Stomach (tissue), 4 donors: ENCODE results near the gene BANP.
"Not testable (repeated sequence)": the region's sequence is repeated elsewhere in the genome, so short reads cannot be mapped to it uniquely, and the experiment has no call there.

Source experiments
- EP300 ChIP-seq: sonication (generic); formaldehyde crosslinking; IDR thresholded peaks from one replicate; pipeline ENCODE4 v1.6.1; 2017; ENCODE audit warnings: antibody characterized with exemption
- POLR2AphosphoS5 ChIP-seq, 3 donors: sonication (generic); formaldehyde crosslinking; IDR thresholded peaks; one replicate each; pipeline ENCODE4 v1.6.1; 2016; ENCODE audit warnings: antibody characterized with exemption in 3 of 3
- TF ChIP-seq, protein P1 (sequence below), 7 experiments: fragments of 450-650 bp in 4 of 7; fragments of 200-600 bp in 3 of 7; sonication (generic) in 3 of 7; IDR thresholded peaks; one replicate each; pipeline ENCODE4 v1.5.1; 2016 to 2019; ENCODE audit warnings: antibody characterized with exemption in 7 of 7, control low read depth in 2 of 7, mild to moderate bottlenecking in 1 of 7

DNA sequence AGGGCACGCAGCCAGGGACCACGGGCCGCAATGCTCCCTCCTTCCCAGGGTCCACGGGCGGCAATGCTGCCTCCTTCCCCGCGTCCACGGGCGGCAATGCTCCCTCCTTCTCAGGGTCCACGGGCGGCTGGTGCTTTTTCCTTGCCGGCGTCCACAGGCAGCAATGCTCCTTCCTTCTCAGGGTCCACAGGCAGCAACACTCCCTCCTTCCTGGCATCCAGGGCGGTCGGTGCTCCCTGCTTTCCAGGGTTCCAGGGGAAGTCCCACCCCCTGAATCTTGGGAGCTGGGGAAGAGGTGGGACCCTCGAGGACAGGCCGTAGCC lies 143.0 kb downstream of the BANP start:
- TF ChIP-seq, protein P1, sequence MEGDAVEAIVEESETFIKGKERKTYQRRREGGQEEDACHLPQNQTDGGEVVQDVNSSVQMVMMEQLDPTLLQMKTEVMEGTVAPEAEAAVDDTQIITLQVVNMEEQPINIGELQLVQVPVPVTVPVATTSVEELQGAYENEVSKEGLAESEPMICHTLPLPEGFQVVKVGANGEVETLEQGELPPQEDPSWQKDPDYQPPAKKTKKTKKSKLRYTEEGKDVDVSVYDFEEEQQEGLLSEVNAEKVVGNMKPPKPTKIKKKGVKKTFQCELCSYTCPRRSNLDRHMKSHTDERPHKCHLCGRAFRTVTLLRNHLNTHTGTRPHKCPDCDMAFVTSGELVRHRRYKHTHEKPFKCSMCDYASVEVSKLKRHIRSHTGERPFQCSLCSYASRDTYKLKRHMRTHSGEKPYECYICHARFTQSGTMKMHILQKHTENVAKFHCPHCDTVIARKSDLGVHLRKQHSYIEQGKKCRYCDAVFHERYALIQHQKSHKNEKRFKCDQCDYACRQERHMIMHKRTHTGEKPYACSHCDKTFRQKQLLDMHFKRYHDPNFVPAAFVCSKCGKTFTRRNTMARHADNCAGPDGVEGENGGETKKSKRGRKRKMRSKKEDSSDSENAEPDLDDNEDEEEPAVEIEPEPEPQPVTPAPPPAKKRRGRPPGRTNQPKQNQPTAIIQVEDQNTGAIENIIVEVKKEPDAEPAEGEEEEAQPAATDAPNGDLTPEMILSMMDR (IDR thresholded peaks at IDR 0.05), result not testable (repeated sequence)
- TF ChIP-seq POLR2AphosphoS5 (IDR thresholded peaks at IDR 0.05); EP300: not testable (repeated sequence)
